HepG2 (cell line): ENCODE results near the gene BIN1. TPM values are rescaled to one million over a fixed set of nuclear protein-coding genes. Genes with fewer than 3 reads are reported as not detected.

Experiments used
- ATAC-seq: fragments of 200-7000 bp; cut with Tn5 transposase; 3 replicates; pipeline ENCODE4 v1.9.1; 2020; ENCODE audit warnings: mild to moderate bottlenecking, moderate library complexity
- BruUV-seq: library from RNA; stranded (reverse); fragments of 400-500 nt; replicated peaks from 2 replicates; lab custom pipeline; 2021; lab: Mats Ljungman, UMichigan
- CTCF ChIA-PET: fragments of 300-600 bp; formaldehyde crosslinking; extraction: SDS; loops from one replicate; lab custom pipeline; 2021; ENCODE audit warnings: low total read pairs, inconsistent platforms, low intra/inter-chr PET ratio; lab: Yijun Ruan, JAX
- POLR2A ChIA-PET: fragments of 350-600 bp; sonication (Branson Sonifier 250); formaldehyde crosslinking; loops from one replicate; lab custom pipeline; 2020; ENCODE audit warnings: antibody characterized with exemption, inconsistent platforms; lab: Yijun Ruan, JAX
- DNase-seq: peaks from one replicate; pipeline ENCODE4 v3.0.0-alpha.2; 2015; ENCODE audit warnings: low spot score
- FAIRE-seq: peaks from 3 replicates; lab custom pipeline; 2011; peaks lifted over from hg19 to GRCh38; lab: Jason Lieb, UNC
- H2AFZ ChIP-seq: one replicate; pipeline ENCODE4 v1.6.1; 2011; ENCODE audit warnings: low read length, inconsistent platforms
- H3K27ac ChIP-seq: fragments of 300-600 bp; 3 replicates; pipeline ENCODE4 v1.8.0; 2011; ENCODE audit warnings: mixed run types, mild to moderate bottlenecking, mixed read lengths, low read length, inconsistent platforms; ENCODE audit not compliant: insufficient read depth; ENCODE audit errors: extremely low read length
- H3K27me3 ChIP-seq, 2 experiments: fragments of 200-600 bp in 1 of 2; 2 replicates in 1 of 2; 3 replicates in 1 of 2; pipeline versions ENCODE4 v1.6.0 to v1.8.0; 2011; ENCODE audit warnings: low read length in 2 of 2, mild to moderate bottlenecking in 2 of 2, moderate library complexity in 2 of 2, inconsistent platforms in 1 of 2; ENCODE audit not compliant: insufficient read depth in 2 of 2, control insufficient read depth in 1 of 2
- H3K36me3 ChIP-seq, 2 experiments: fragments of 200-600 bp in 1 of 2; replicated peaks in 1 of 2; 2 replicates in 1 of 2; 3 replicates in 1 of 2; pipeline versions ENCODE4 v1.5.1 to v1.8.0; 2011; ENCODE audit warnings: low read length in 2 of 2, inconsistent platforms in 1 of 2; ENCODE audit not compliant: insufficient read depth in 2 of 2, control insufficient read depth in 1 of 2
- H3K4me1 ChIP-seq: 2 replicates; pipeline ENCODE4 v1.5.1; 2012; ENCODE audit warnings: low read length, inconsistent platforms; ENCODE audit not compliant: insufficient read depth
- H3K4me2 ChIP-seq: 2 replicates; pipeline ENCODE4 v1.6.0; 2011; ENCODE audit warnings: low read depth, low read length, inconsistent platforms
- H3K4me3 ChIP-seq, 3 experiments: fragments of 200-600 bp in 1 of 3; sonication (generic), shearing (Covaris generic) in 1 of 3; replicated peaks in 1 of 3; 2 replicates each; pipeline ENCODE4 v1.5.1; 2011 to 2016; ENCODE audit warnings: low read length in 3 of 3, inconsistent platforms in 2 of 3, low read depth in 2 of 3, mild to moderate bottlenecking in 2 of 3, control low read depth in 1 of 3, mixed read lengths in 1 of 3; ENCODE audit not compliant: insufficient read depth in 1 of 3
- H3K79me2 ChIP-seq: one replicate; pipeline ENCODE4 v1.6.1; 2011; ENCODE audit warnings: low read length, inconsistent platforms; ENCODE audit not compliant: insufficient read depth
- H3K9ac ChIP-seq: 2 replicates; pipeline ENCODE4 v1.6.0; 2011; ENCODE audit warnings: mild to moderate bottlenecking, low read depth, low read length, inconsistent platforms; ENCODE audit not compliant: insufficient read depth
- H3K9me3 ChIP-seq: 2 replicates; pipeline ENCODE4 v1.5.1; 2012; ENCODE audit warnings: mild to moderate bottlenecking, low read length
- H4K20me1 ChIP-seq: 2 replicates; pipeline ENCODE4 v1.6.0; 2011; ENCODE audit warnings: inconsistent platforms, mild to moderate bottlenecking, low read length, moderate library complexity; ENCODE audit not compliant: insufficient read depth
- MTA3 ChIP-seq: sonication (generic); formaldehyde crosslinking; IDR thresholded peaks from 2 replicates; pipeline ENCODE4 v1.4.0; 2020; ENCODE audit warnings: missing genetic modification reagents
- NR2F6 ChIP-seq, 2 experiments: IDR thresholded peaks; 2 replicates each; pipeline ENCODE4 v1.6.1; 2016; ENCODE audit warnings: antibody characterized with exemption in 1 of 2, mild to moderate bottlenecking in 1 of 2
- RCOR2 ChIP-seq: IDR thresholded peaks from 2 replicates; pipeline ENCODE4 v1.6.1; 2016; ENCODE audit warnings: missing biosample characterization, missing genetic modification reagents
- RFXANK ChIP-seq: IDR thresholded peaks from 2 replicates; pipeline ENCODE4 v1.6.1; 2016
- ZNF335 ChIP-seq: sonication (generic); formaldehyde crosslinking; IDR thresholded peaks from 2 replicates; pipeline ENCODE4 v1.4.0; 2020; ENCODE audit warnings: missing genetic modification reagents
- ZNF580 ChIP-seq: IDR thresholded peaks from 2 replicates; pipeline ENCODE4 v1.6.1; 2016; ENCODE audit warnings: low read depth, borderline replicate concordance
- WGBS: methylation state at CpG from one replicate; pipeline ENCODE4 v1.1.6; 2017; ENCODE audit warnings: low lambda C conversion rate; 5-methylcytosine and 5-hydroxymethylcytosine counted together
- in situ Hi-C: cut with HindIII; loops from 2 replicates; pipeline ENCODE4 v1.10.0; 2017; ENCODE audit warnings: low pct_unique_long_range_greater_than_20kb; ENCODE audit not compliant: extremely low pct_ligation_motif_present
- intact Hi-C: fragments of 100-400 bp; cut with micrococcal nuclease; formaldehyde crosslinking; loops from one replicate; pipeline ENCODE4 v1.10.0; 2022; ENCODE audit not compliant: unreplicated experiment
- polyA plus RNA-seq, 8 experiments: library from polyadenylated mRNA; depleted of rRNA in 3 of 8; stranded (reverse) in 7 of 8; unstranded in 1 of 8; fragments of >200 nt; fragmentation: Illumina TruSeq in 4 of 8; extraction: Trizol in 4 of 8; gene quantifications; 2 replicates each; pipeline versions ENCODE4 v1.2.1 to v1.2.3, GENCODE V29; 2011 to 2016; ENCODE audit warnings: low read depth in 4 of 8, missing spikeins in 1 of 8, mixed read lengths in 1 of 8; ENCODE audit not compliant: insufficient read depth in 1 of 8
- total RNA-seq, 5 experiments: library from RNA; depleted of rRNA; stranded (reverse); fragments of >200 nt; fragmentation: Illumina TruSeq; extraction: Trizol; gene quantifications; 2 replicates each; pipeline ENCODE4 v1.2.3, GENCODE V29; 2016; ENCODE audit warnings: low read depth in 1 of 5
- TF ChIP-seq, protein P1 (sequence below): sonication (generic); formaldehyde crosslinking; IDR thresholded peaks from 2 replicates; pipeline ENCODE4 v1.4.0; 2020; ENCODE audit warnings: missing genetic modification reagents, borderline replicate concordance

BIN1 gene
- total and polyA plus RNA-seq, 2 of the 13 experiments (the other 11 are each of a cell fraction or from before 2014, with no cell fraction given) = 0.93 to 1.2 TPM

DNA sequence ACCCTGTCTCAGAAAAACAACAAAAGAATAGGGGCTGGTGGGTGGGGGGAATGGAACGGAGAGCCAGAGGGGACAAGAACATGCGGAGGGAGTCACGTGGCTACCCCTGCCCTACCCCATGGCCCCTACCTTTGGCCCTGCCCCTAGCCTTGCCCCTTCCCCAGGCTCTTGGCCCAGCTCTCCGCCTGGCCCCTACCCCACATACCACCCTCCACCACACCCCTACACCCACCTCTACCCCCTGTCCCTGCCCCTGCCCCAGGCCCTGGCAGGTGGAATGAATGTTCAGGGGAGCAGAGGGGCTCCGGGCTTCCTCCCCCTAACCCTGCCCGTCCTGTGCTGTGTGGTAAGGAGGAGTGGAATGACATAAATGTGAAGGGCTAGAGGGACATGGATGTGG, 15.1 kb downstream of the BIN1 start:
- no peak overlapping the region for H3K9ac ChIP-seq
- intact Hi-C loops (no loop called here), in situ Hi-C loops (no loop called here)
- WGBS = 51% methylated on average over 6 of the region's 6 CpGs
- no peak for DNase-seq
- no TSS peak for BruUV-seq
- no peak overlapping the region for H2AFZ ChIP-seq
- H3K79me2 ChIP-seq = no peaks in the 10 kb centered on the region
- TF ChIP-seq MTA3 (CRISPR knock-in tag) (no peak), NR2F6 (IDR thresholded peaks at IDR 0.05) (no peak), NR2F6 (CRISPR knock-in tag; IDR thresholded peaks at IDR 0.05) (no peak), ZNF580 (CRISPR knock-in tag) (no peak), RCOR2 (CRISPR knock-in tag) (no peak)
- TF ChIP-seq, protein P1, sequence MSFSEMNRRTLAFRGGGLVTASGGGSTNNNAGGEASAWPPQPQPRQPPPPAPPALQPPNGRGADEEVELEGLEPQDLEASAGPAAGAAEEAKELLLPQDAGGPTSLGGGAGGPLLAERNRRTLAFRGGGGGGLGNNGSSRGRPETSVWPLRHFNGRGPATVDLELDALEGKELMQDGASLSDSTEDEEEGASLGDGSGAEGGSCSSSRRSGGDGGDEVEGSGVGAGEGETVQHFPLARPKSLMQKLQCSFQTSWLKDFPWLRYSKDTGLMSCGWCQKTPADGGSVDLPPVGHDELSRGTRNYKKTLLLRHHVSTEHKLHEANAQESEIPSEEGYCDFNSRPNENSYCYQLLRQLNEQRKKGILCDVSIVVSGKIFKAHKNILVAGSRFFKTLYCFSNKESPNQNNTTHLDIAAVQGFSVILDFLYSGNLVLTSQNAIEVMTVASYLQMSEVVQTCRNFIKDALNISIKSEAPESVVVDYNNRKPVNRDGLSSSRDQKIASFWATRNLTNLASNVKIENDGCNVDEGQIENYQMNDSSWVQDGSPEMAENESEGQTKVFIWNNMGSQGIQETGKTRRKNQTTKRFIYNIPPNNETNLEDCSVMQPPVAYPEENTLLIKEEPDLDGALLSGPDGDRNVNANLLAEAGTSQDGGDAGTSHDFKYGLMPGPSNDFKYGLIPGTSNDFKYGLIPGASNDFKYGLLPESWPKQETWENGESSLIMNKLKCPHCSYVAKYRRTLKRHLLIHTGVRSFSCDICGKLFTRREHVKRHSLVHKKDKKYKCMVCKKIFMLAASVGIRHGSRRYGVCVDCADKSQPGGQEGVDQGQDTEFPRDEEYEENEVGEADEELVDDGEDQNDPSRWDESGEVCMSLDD (CRISPR knock-in tag) = no peak
- ChIA-PET POLR2A (no interaction called here), CTCF (no interaction called here)
- H3K27me3 ChIP-seq = peaks cover 5 to 15% of the 10 kb centered on the region in 2 experiments; a peak in 3 of 5 replicates
- no peaks in the 10 kb centered on the region for H3K9me3 ChIP-seq
- FAIRE-seq = no peak
- H3K27ac ChIP-seq = no peak overlapping the region
- H4K20me1 ChIP-seq = no peaks in the 10 kb centered on the region
- H3K4me2 ChIP-seq = no peak overlapping the region
- no peak for ATAC-seq
- H3K36me3 ChIP-seq = no peaks in the 10 kb centered on the region
- H3K4me3 ChIP-seq = no peak overlapping the region
- no peaks in the 10 kb centered on the region for H3K4me1 ChIP-seq

DNA sequence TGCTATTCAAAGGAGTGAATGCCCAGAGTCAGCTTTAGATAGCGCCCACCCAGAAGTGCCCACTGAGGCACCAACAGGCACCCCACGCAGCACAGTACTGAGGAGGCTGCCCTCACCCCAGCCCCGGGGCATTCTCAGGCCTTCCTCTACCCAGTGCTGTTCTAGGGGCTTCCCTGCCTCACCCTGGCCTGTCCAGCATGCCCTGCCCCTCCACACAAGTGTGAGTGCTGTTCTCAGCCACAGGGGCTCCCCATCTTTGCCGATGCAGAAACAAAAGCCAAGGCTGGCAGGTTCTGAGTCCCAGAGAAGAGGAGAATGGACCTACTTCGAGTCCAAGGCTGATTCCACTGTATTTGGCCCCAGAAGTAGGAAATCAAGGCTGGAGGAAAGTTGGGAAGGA, 15.8 kb downstream of the BIN1 start:
- Histone ChIP-seq H3K36me3 (no peaks in the 10 kb centered on the region), H3K27ac (no peak overlapping the region), H3K9ac (no peak overlapping the region), H2AFZ (no peak overlapping the region), H4K20me1 (no peaks in the 10 kb centered on the region), H3K4me3 (no peak overlapping the region), H3K4me1 (no peaks in the 10 kb centered on the region), H3K4me2 (no peak overlapping the region), H3K27me3 (peaks cover 5 to 14% of the 10 kb centered on the region in 2 experiments; a peak in 3 of 5 replicates), H3K9me3 (no peaks in the 10 kb centered on the region), H3K79me2 (no peaks in the 10 kb centered on the region)
- CTCF ChIA-PET = no interaction called here
- no peak for ATAC-seq
- no TSS peak for BruUV-seq
- POLR2A ChIA-PET = no interaction called here
- intact Hi-C loops = no loop called here
- TF ChIP-seq ZNF335 (no peak), RFXANK (CRISPR knock-in tag) (no peak)
- in situ Hi-C loops = no loop called here
- 47% methylated on average over 5 of the region's 5 CpGs for WGBS
- no peak for DNase-seq
- FAIRE-seq = no peak
